Hepatic stellate cell (primary cell): ENCODE measurements around the gene CDRT4.

Experiments
- DNase-seq: peaks from one replicate; pipeline ENCODE4 v3.0.0; 2011; ENCODE audit warnings: low spot score

Gene CDRT4

GRCh38 chr17:15431766-15432165 lies 35.7 kb downstream of the CDRT4 start:
- DNase-seq = no peak

DNA sequence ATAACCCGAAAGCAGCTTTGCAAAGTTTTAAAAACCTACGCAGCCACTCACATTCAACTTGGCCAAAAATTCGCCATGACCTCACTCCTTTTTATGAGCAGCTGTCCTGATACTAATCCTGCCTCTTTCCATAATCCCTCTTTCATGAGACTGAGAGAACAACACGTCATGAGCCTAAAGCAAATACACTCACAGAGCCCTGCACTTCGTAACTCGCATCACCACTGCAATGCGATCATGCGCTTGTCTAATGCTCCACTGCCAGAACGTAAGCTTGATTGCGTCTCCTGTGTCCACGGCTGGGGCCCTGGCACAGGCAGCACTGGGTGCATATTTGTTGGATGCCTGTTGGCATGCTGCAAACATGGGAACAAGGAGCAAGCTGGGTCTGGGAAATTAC lies 36.2 kb downstream of the CDRT4 start:
- no peak for DNase-seq

GRCh38 chr17:15424521-15424920 lies 42.9 kb downstream of the CDRT4 start:
- DNase-seq = no peak

DNA sequence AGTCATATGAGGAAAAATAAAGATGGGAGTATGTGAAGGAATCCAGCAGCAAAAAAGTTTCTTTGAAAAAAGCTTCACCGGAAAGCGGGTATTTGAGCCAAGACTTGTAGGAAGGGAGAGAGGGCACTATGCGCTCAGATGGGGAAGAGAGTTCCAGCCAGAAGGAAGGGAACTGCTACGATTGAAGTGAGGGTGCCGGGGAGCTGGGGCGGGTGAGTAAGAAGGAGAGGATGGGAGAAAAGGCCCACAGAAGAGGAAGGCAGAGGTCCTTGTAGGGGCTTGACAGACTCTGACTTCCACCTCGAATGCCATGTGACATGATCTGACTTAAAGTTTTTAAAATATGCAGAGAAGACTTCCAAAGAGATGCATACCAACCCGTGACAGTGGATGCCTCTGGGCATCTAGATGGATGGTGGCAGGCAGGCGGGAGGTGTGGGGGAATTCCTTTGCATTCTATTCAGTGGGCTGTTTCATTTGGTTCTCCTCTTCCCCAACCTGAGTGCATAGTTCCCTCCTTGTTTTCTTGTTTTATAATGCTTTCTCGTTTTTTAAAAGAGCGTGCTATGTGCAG lies 44.9 kb downstream of the CDRT4 start:
- no peak for DNase-seq

- no peak for DNase-seq
Measured at GRCh38 chr17:15418781-15419180, 48.6 kb downstream of the CDRT4 start.

- DNase-seq = no peak
Measured at GRCh38 chr17:15414532-15415306, 52.7 kb downstream of the CDRT4 start.

DNA sequence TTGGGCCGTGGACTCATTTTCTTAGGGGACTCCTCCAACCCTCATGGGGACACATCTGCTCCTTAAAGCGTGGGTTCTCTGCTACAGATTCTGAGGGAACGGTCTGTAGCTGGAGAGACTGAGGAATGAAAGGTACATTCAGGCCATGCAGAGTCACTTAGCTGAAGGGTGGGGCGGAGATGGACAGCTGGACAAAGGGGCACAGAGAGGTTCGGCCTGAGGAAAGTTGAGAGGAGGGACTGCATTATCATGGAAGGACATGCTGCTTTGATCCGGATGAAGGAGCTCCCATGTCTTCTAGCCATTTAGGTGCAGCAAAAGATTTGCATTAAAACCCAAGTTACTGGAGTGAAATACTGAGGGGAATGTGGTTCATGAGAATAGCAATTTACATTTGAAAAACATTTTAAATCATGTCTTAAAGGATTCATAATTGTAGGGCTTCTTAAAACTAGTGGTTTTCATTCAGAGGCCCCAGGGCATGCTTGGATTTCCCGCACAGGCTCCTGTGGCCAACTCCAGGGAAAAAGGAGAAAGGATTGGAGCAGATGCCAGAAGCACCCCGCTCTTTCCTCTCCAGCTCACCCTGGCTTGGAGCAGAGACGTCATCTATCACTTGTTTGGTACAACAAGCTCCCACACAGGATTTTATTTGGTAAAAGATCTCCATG lies 54.2 kb downstream of the CDRT4 start:
- DNase-seq = no peak

DNA sequence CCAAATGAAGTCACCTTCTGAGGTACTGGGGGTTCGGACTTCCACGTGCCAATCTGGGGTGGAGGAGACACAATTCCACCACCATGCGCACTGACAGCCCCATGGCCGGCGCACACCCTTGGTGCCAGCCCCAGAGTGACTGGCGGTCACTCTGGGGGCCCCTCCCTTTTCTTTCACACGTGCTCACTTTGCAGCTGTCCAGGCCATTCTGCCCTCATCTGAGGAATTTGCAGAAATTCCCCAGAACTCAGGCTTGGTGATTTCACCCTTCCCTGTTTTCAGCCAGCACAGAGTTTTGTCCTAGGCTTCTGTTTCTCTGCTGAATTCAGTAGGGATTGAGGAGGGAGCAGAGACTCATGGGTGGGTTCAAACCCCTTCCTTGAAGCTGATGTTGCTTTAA lies 54.8 kb downstream of the CDRT4 start:
- DNase-seq = no peak

DNA sequence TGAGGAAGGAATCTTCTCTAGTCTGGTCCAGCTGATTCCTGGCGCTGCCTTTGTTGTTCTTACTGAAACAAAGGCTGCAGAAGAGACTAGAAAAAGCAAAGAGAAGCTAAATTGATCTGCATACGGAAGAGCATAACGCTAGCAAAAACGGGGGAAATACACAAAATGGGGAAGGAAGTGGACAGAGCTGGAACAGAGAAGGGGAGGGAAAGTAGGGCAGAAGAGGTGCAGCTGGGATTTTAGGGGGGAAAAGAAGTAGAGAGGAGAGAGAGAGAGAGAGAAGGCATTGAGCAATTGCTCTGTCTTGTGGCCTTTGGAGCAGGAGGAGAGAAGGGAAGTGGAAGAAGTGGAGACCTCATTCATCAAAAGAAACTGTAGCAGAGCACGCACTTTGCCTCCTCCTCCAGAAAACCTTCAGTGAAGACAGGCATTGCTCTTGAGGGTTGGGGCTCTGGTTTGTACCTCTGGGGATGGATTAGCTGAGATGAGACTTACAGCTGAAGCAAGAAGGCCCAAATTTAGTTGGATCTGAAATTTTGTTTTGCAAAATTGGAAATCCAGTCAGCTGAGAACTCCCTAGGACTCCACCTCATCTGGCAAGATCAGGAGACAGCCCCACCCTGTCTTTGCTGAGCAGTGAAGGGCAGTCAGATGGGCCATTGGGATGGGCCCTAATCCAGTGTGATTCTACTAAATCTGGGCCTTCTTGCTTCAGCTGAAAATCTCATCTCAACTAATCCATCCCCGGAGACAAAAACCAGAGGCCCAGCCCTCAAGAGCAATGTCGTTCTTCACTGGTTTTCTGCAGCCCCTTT lies 55.8 kb downstream of the CDRT4 start:
- no peak for DNase-seq

DNA sequence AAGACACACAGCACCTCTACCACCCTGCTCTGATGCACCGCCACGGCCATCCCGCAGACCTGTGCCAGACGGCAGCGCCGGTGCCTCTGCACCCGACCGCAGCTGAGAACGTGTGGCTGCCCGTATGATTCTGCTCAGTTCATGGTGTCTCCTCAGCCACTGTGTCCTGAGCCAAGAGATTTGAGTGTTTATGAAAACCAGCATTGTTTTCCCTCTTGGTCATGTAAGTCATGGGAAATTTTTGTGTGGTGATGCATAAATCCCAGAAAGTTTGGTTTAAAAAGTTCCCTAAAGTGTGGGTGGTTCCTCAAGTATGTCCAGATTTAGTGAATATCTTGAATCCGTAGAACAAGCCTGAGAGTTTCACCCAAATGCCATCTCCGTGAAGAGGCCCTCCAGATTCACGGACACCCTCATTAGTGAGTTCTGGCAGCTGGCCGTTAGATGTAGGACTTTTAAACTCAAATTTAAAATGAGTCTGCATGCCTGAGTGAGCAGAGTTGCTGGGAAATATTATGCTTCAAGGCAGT lies 57.6 kb downstream of the CDRT4 start:
- peak; percentile 90 for DNase-seq

GRCh38 chr17:15408803-15409202 lies 58.6 kb downstream of the CDRT4 start:
- DNase-seq = no peak

- no peak for DNase-seq
Measured at GRCh38 chr17:15406081-15406480, 61.3 kb downstream of the CDRT4 start.

- DNase-seq = no peak
Measured at GRCh38 chr17:15405058-15405415, 62.4 kb downstream of the CDRT4 start.

DNA sequence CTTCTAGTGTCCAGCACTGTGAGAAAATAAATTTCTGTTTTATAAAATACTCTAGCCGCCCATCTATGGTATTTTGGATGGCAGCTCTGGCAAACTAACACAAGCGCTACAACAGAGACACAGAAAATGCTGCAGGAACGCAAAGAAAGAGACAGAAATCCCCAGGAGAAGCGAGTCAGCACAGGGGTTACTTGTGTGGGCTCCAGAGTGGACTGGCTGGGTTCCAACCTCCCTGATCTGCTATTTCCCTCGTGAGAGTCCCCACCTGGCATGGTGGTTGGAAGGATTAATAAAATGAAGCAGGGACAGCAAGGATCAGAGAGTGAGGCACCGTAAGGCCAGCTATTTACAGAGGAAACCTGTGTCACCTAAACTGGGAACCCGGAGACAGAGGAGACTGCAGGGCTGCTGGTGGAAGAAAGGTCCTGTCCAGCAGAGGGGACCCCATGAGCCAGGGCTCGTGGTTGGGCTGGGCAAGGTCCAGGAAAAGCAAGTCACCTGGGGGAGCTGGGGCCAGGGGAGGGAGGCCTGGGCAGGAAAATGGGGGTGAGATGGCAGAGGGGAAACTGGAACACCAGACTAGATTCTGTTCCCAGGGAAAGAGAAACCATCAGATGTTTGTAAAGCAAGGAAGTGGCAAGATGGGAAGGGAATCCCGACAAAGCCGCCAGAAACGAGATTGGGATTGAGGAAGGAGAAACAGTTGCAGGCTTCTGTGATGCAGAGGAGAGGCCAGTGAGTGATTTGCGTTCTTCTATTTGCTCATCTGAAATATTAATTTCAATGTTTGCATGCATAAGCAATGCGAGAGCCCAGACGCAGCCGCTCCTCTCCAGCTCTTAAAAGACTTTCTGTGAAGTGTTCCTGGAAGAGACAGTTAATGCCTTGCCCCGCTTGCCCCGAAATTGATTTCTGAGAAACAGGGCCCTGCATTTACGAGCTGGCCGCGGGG lies 63.0 kb downstream of the CDRT4 start:
- DNase-seq = no peak

DNA sequence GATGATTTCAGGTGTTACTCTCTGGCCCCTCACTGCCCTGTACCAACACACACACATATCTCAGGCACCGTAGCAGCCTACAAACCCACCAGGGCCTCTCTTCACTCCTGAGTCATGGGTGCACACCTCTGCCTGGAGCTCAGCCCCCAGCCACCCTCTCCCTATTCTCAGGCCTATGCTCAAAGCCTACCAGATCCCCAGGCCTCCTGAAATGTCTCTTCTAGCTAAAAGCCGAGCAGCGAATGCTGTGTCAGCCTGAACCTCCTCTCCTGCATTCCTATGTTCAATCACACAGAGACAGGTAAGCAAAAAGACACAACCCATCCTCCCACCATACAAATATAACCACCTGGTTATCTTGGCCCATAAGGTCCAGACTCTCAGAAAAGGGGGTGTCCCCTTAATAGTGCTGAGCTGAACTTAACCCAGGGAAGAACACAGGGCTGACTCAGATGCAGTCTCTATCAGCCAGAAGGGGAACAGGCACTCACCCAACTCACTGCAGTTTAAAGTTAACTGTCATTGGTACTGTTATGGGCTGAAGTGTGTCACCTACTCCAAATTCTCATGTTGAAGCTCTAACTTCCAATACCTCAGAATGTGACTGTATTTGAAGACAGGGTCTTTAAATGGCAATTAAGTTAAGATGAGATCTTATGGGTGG lies 64.0 kb downstream of the CDRT4 start:
- DNase-seq = no peak

DNA sequence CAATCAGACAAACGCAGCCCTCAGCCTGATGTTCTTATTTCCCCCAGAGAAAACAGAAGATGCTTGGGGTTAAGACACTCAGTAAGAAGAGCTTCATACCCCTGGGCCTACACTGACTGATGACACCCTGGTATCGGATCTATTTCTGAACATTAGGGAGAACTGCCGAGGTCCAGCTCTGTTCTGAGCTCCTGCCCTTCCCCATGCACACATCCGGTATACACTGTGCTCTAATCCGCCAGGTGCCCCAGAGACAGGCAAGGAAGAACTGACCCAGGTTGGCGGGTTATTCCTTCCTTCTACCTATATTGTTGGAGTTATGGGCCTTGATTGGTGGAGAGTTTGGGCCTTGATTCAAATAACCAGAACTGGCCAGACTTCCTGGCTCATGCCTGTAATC lies 68.0 kb downstream of the CDRT4 start:
- DNase-seq = no peak

GRCh38 chr17:15398736-15399331 lies 68.6 kb downstream of the CDRT4 start:
- DNase-seq = peak; percentile 68

DNA sequence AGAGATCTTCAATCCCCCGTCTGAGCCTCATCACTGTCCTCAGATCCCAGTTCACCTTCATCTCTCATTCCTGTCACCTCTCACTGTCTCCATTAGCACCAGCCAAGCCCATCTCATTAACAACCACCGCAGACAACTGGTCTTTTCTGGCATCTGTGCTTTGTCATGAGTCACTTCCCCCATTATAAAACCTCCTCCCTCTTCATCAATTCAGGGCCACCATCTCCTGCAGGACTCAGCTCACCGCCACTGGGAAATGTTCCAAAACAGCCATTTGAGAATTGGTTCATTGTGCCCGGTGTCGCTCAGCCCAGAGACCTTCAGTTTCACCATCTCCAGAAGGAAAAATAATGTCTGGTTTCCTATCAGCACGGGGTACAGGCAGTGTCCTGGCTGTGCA lies 69.1 kb downstream of the CDRT4 start:
- DNase-seq = no peak

GRCh38 chr17:15397620-15398019 lies 69.8 kb downstream of the CDRT4 start:
- no peak for DNase-seq

- DNase-seq = no peak
Measured at GRCh38 chr17:15395091-15395490, 72.3 kb downstream of the CDRT4 start.
